GM12873 (cell line): ENCODE measurements around the gene IL1RL2.
A peak's percentile ranks its signal among the peaks of the same experiment; 100 is the strongest.

Source experiments
- TF ChIP-seq, protein P1 (sequence below): IDR thresholded peaks from 2 replicates; pipeline ENCODE4 v1.5.1; 2012; ENCODE audit warnings: low read depth, mild to moderate bottlenecking, moderate library complexity, low read length, control low read depth; ENCODE audit not compliant: insufficient read depth; ENCODE audit errors: missing control alignments

The IL1RL2 gene

GRCh38 chr2:102185347-102185746, 1.5 kb upstream of the IL1RL2 start:
- TF ChIP-seq, protein P1, sequence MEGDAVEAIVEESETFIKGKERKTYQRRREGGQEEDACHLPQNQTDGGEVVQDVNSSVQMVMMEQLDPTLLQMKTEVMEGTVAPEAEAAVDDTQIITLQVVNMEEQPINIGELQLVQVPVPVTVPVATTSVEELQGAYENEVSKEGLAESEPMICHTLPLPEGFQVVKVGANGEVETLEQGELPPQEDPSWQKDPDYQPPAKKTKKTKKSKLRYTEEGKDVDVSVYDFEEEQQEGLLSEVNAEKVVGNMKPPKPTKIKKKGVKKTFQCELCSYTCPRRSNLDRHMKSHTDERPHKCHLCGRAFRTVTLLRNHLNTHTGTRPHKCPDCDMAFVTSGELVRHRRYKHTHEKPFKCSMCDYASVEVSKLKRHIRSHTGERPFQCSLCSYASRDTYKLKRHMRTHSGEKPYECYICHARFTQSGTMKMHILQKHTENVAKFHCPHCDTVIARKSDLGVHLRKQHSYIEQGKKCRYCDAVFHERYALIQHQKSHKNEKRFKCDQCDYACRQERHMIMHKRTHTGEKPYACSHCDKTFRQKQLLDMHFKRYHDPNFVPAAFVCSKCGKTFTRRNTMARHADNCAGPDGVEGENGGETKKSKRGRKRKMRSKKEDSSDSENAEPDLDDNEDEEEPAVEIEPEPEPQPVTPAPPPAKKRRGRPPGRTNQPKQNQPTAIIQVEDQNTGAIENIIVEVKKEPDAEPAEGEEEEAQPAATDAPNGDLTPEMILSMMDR = peak; percentile 33

- TF ChIP-seq, protein P1 = no peak
Observed at GRCh38 chr2:102187496-102188150, 800 bp downstream of the IL1RL2 start.

- TF ChIP-seq, protein P1 = no peak
Observed at GRCh38 chr2:102190430-102191107, 3.7 kb downstream of the IL1RL2 start.

GRCh38 chr2:102191501-102191900, 4.7 kb downstream of the IL1RL2 start:
- TF ChIP-seq, protein P1 = no peak

GRCh38 chr2:102193074-102193473, 6.3 kb downstream of the IL1RL2 start:
- TF ChIP-seq, protein P1 = no peak

- TF ChIP-seq, protein P1 = no peak
Observed at GRCh38 chr2:102194609-102195268, 7.9 kb downstream of the IL1RL2 start.
